Fibroblast of skin of left quadriceps (primary cell): ENCODE measurements around the gene MTA3.
"Not testable (repeated sequence)": the region's sequence is repeated elsewhere in the genome, so short reads cannot be mapped to it uniquely, and the experiment has no call there.

Experiments used
- DNase-seq, 2 experiments: peaks; one replicate each; pipeline ENCODE4 v3.0.0-alpha.2; 2013; ENCODE audit warnings: low read depth in 2 of 2

MTA3 gene

DNA sequence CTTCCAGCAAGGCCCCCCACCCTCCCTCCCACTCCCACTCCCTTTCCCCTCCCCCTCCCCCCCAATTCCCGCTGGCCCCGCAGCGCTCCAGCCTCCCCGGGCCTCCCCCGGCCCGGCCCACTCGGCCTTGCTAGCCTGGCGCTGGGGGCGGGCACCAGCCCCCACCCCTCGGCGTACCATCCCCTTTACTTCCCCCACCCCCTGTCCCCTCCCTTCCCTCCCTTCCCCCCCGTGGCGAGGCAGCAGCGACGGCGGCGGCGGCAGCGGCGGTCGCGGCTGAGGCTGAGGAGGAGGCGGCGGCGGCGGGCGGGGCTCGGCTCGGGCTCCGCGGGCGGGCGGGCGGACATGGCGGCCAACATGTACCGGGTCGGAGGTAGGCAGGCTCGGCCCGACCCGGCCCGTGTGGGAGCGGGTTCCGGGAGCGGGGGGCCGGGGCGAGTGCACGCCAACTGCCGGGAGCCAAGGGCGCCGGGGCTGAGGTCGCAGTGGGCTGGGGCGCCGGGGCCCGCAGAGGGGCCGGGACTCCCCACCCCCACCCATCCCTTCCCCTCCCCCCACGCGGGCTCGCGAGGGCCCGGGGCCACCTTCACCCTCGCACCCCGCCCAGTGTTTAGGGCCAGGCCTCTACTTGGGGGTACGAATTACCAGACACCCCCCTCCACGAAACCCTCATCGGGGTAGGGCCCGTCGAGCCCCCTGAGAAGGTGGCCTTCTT is at the start of gene MTA3:
MTA3 (plus strand) TSS at position 232 of the 715 bp plus-strand sequence; CDS start at position 346, 114 bp downstream.
- no peak for DNase-seq

DNA sequence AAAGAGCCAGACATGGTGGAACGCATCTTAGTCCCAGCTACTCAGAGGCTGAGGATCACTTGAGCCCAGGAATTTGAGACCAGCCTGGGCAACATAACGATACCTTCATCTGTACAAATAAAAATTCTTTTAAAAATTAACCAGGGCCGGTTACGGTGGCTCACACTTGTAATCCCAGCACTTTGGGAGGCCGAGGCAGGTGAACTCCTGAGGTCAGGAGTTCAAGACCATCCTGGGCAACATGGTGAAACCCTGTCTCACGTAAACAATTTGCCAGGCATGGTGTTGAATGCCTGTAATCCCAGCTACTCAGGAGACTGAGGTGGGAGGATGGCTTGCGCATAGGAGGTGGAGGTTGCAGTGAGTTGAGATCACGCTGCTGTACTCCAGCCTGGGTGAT is 48.8 kb upstream of the MTA3 start:
- no peak for DNase-seq

DNA sequence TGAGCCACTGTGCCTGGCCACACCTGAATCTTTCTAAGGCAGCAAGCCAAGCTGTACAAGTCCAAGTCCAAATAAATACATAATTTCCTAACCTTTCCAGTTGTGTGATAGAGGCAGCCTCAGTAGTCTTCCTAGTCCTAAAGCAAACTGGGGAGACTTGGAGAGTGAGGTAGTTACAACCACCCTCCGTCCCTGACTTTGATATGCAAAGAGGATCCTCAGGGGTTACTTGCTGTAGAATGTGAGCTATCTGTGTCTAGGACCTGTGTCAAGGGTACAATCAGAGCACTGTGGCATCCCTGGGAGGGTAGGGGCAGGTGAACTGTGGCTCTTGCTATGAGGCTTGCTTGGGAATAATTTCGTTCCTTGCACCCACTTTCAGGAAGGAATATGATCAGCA is 46.4 kb upstream of the MTA3 start:
- no peak for DNase-seq

- no peak for DNase-seq
Measured at GRCh38 chr2:42523341-42523740, 45.1 kb upstream of the MTA3 start.

GRCh38 chr2:42532397-42532796 is 36.0 kb upstream of the MTA3 start:
- no peak for DNase-seq

- no peak for DNase-seq
Measured at GRCh38 chr2:42537493-42537892, 30.9 kb upstream of the MTA3 start.

- DNase-seq, result no peak
Measured at GRCh38 chr2:42542871-42543270, 25.6 kb upstream of the MTA3 start.

DNA sequence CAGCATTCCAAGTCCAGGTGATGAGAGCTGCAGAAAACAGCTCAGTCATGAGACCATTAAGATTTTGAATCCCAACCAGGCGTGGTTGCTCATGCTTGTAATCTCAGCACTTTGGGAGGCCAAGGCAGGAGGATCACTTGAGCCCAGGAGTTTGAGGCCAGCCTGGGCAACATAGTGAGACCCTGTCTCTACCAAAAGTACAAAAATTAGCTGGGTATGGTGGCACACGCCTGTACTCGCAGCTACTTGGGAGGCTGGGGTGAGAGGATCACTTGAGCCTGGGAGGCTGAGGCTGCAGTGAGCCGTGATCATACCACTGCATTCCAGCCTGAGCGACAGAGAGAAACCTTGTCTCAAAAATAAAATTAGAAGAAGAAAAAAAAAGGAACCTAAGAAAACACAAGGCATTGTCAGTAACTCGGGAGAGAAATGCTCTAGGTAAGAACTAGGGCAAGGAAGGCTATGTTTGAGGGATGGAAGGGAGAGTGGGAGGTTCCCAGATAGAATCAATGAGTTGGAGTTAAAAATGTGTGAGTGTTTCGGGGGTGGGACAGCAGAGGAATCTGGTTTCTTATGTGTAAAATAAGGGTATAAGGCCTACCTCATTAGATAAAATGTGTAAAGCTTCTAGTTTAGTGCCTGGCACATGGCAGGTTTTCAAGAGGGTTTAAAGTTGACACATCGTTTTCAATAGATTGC is 23.3 kb upstream of the MTA3 start:
- DNase-seq, result no peak

GRCh38 chr2:42545841-42546390 is 22.5 kb upstream of the MTA3 start:
- DNase-seq, result no peak

- no peak for DNase-seq
Measured at GRCh38 chr2:42547014-42547413, 21.4 kb upstream of the MTA3 start.

GRCh38 chr2:42547446-42548295 is 20.8 kb upstream of the MTA3 start:
- no peak for DNase-seq

DNA sequence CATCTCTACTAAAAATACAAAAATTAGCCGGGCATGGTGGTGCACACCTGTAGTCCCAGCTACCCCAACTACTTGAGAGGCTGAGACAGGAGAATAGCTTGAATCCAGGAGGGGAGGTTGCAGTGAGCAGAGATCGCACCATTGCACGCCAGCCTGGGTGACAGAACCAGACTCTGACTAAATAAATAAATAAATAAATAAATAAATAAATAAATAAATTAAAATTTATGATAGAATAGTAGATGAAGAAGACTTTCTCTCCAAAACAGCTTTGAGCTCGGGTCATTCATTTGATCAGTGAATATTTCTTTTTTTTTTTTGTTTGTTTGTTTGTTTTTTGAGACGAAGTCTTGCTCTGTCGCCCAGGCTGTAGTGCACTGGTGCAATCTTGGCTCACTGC is 17.6 kb upstream of the MTA3 start:
- DNase-seq, result no peak

DNA sequence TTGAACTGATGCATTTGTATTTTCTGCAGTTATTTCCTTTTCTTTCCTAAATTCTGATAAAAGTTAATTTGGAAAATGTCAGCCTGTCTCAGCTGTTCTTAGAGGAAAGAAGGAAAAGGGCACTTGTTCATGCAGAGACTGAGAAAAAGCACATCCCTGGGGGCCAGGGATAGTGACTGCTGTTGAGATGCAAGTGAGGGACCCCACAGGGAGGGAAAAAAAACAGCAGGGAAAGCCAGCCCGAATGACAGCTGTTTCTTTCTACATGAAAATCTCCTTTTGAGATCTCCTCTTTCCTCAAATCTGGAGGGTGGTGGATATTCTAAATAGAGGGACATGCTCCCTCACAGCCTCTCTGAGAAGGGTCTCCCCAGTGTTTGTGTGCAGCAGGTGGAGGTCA is 14.0 kb upstream of the MTA3 start:
- DNase-seq, result no peak

DNA sequence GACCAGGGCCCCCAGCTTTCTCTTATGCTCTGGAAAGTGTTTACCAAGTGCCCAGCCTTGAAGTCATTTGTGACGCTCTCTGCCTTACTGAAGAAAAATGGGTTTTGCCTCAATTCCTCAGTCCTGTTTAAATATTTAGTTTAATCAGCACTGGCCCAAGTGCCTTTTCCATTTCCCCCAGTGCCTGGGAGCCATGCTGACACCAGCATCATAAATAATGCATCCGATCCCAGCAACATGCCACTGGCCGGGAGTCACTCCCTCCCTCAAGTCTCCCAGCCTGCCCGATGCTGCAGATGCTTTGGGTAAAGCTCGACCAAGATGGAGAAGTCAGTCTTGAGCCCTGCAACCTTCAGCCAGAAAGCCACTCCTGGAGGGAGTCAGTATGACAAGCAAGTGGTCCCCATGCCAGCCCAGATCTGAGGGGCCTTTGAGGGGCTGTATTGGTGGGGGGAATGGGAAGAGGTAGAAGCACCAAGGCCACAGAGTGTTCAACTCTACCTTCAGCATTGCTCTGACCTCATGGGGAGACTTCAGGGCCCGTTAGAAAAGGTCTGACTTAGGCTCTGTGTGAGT is 12.0 kb upstream of the MTA3 start:
- DNase-seq, result no peak

- DNase-seq, result no peak
Measured at GRCh38 chr2:42557306-42557705, 11.1 kb upstream of the MTA3 start.

GRCh38 chr2:42558827-42559226 is 9.6 kb upstream of the MTA3 start:
- no peak for DNase-seq

DNA sequence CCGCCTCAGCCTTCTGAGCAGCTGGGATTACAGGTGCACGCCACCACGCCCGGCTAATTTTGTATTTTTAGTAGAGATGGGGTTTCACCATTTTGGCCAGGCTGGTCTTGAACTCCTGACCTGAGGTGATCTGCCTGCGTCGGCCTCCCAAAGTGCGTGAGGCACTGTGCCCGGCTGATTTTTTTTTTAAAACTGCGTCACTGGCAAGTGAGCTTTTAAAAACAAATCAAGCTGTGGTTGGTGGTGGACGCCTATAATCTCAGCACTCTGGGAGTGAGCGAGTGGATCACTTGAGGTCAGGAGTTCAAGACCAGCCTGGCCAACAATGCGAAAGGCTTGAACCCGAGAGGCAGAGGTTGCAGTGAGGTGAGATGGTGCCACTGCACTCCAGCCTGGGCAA is 8.3 kb upstream of the MTA3 start:
- DNase-seq, result not testable (repeated sequence)

DNA sequence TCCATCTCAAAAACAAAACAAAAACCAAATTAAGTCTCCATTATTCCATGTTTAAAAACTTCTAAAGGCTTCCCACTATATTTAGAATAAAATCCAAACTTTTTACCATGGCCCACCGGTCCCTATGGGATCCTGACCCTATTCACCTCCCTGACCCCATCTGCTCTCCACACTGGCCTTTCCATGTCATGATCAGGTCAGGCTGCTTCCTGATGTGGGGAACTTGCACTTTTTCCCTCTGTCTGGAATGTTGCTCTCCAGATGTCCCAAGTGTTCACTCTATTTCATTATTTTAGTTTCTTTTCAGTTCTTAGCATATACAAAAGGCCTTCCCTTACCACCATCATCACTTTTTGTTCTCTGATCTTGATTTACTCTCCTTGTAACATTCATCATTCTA is 7.5 kb upstream of the MTA3 start:
- DNase-seq, result no peak

DNA sequence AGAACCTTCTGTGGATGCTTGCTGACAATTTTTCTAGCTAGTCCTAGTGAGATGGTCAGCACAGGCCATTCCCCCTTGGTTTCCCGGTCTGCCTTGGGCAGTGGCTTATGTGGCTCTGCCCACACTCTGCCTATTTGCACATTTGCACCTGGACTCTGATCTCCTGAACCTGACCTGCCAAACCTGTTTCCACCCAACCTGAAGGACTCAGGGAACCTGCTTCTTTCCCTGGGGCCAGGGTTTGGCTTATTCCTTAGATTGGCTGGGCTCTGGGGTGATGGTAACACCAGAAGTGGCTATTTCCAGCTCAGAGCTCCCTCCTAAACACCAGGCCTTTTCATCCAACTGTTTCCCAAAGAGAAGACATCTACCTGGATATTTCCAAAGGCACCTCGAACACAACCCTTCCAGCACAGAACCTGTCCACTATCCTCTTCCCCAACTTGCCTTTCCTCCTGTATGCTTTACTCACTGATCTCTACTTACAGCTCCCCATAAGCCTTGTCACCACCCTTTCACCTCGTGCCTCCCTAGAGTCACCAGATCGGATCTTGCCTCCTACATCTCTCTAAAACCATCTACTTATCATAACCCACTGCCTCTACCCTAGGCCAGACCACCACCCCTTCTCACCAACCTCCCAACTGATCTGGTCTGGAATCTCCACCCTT is 5.8 kb upstream of the MTA3 start:
- no peak for DNase-seq

GRCh38 chr2:42566025-42566424 is 2.4 kb upstream of the MTA3 start:
- DNase-seq, result no peak

DNA sequence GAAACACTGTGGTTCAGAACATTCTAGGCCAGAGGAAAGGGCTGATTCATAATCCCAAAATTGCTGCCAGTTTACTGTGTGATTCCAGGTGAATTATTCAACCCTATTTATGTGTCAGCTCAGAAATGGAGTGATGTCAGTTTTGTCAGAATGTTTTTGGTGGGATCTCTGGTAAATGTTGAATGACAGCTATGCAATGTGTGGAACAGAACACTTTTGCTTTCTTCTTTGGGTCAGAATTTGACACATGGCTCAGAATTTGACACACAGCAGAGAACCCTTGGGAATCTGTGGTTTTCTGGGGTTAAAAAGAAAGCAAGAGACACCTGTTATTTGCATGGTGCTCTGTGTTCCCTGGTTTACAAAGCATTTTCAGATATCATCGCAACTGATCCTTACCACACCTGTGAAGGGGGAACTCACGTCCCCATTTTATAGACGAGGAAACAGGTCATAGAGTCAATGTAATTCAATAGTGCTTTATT is 1.6 kb upstream of the MTA3 start:
- no peak for DNase-seq
